GM21367 (cell line): ENCODE results near the gene TECPR1.

ENCODE experiments used
- ATAC-seq: cut with Tn5 transposase; IDR thresholded peaks from one replicate; pipeline ENCODE4 v1.9.1; 2021; ENCODE audit not compliant: unreplicated experiment

Gene TECPR1

GRCh38 chr7:98196706-98197605 is 55.1 kb downstream of the TECPR1 start:
- ATAC-seq = no peak

DNA sequence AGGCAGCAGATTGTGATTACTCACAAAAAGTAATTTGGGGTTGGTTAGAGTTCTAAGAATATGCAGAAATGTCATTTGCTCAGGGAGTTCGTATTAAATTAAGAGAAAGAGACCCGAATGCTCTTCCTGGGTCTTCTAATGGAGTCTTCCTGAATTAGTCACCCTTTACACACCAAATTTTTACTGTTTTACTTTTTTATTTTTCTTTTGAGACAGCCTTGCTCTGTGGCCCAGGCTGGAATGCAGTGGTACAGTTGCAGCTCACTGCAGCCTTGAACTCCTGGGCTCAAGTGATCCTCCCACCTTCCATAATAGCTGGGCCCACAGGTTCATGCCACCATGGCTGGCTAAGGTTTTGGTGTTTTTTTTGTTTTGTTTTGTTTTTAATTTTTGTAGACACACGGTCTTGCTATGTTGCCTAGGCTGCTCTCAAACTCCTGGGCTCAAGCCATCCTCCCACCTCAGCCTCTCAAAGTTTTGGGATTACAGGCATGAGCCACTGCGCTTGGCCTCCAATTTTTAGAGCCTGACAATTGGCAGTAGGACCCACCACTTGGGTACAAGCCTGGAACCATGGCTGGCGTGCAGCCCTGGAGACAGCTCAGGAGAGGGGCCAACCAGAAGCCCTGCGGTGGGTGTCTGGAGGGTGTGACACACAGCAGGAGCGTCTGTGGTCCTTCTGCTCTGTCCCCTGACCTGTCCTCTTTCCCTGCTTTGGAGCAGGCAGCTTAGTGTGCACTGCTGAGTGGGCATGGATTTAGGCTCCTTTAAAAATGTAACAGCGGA is 57.2 kb downstream of the TECPR1 start:
- no peak for ATAC-seq

DNA sequence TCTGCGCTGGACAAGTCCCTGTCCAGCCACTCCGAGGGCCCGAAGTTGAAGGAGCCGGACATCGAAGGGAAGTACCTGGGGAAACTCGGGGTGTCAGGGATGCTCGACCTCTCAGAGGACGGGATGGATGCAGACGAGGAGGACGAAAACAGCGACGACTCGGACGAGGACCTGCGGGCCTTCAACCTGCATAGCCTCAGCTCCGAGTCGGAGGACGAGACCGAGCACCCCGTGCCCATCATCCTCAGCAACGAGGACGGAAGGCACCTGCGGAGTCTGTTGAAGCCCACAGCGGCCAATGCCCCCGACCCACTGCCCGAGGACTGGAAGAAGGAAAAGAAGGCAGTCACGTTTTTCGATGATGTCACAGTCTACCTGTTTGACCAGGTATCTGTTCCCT is 57.8 kb downstream of the TECPR1 start:
- no peak for ATAC-seq

GRCh38 chr7:98193474-98194180 is 58.4 kb downstream of the TECPR1 start:
- no peak for ATAC-seq

DNA sequence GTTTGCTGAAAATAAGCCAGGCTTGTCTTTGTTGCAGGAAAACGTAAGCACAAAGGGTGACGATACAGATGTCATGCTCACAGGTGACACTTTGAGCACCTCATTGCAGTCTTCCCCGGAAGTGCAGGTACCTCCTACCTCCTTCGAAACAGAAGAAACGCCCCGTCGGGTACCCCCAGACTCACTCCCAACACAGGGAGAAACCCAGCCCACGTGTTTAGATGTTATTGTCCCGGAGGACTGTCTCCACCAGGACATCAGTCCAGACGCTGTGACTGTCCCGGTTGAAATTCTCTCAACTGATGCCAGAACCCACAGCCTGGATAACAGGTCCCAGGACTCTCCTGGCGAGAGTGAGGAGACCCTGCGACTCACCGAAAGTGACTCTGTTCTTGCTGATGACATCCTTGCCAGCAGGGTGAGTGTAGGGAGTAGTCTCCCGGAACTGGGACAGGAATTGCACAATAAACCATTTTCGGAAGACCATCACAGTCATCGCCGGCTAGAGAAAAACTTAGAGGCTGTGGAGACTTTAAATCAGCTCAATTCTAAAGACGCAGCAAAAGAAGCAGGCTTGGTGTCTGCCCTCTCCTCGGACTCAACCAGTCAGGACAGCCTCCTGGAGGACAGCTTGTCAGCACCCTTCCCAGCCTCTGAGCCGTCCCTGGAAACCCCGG is 59.1 kb downstream of the TECPR1 start:
- no peak for ATAC-seq

- no peak for ATAC-seq
These were observed 60.2 kb downstream of the TECPR1 start for GRCh38 chr7:98191668-98192431.

DNA sequence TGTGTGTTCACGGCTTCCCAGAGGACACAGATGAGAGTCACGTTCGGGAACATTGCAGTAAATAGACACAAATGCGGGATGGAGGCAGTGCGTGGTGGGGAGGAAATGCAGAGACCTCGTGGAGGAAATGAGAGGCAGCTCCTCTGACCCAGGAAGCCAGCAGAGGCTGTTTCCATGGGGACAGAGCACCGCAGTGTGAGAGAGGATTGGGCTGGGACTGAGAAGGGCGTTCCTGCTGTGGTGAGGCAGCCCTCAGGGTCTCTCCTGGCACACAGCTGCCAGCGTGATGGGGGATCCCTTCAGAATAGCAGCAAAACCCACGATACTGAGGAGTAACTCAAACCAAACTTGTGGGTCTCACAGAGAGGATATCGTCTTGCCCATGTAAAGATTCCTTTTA is 62.5 kb downstream of the TECPR1 start:
- no peak for ATAC-seq

GRCh38 chr7:98187138-98187502 is 64.9 kb downstream of the TECPR1 start:
- no peak for ATAC-seq

DNA sequence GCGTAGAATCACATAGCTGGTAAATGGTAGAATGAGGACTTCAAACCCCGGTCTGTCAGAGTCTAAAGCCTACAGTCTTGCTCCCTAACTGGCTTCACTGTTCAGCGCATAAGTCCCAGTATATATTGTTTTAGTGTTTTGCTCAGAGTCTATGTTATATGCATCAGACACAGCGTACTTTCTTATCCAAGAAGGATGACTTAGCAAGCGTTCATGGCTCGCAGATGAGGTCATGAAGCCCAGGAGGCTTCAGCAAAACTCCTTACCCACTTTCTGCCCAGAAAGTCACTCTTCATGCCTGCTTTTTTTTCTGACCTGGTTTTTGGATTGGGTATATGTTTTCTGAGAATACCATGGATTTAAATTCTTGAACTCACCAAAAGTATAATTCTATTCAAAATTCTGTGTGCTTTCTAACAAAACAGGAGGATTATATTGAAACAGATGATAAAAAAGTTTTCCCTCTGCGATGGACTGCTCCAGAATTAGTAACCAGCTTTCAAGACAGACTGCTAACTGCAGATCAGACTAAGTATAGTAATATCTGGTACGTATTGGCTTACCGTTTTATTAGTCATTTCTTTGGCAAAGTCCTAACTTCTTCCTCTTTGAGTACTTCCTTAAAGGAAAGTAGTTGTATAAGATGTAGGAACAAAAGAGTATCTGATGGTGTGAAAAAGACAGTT is 65.4 kb downstream of the TECPR1 start:
- no peak for ATAC-seq

- no peak for ATAC-seq
These were observed 66.9 kb downstream of the TECPR1 start for GRCh38 chr7:98185101-98185500.

- ATAC-seq = no peak
These were observed 71.3 kb downstream of the TECPR1 start for GRCh38 chr7:98180751-98181150.

DNA sequence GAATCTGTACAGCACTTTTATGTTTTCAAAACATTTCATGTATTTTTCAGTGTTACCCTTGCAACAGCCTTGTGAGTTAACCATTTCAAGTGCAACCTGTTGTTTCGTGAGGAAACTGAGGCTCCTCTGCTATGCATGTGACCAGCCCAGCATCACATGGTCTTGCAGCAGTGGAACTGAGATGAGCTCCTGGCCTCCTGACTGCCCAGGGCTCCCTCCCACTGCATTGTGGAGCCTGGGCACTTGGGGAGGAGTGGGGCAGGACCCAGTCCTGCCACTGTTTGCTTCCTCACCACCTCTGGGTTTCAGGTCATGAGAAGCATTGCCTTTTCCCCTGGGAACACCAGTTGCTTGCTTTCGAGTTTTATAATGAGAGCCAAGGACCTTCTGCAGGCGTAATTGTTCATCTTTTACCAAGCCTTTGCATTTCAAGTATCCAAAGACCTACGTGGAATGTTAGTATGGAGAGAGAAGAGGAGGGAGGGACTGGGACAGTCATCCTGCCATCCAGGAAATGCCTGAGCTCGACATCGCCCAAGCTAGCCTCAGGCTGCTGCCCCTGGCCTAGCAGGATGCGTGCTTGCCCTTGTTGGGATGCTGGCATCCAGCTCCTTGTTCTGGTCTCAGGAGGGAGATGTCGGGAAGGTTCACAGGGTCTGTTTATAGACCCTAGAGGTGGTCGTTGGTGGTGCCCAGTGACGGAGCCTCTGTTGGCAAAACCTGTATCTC is 73.1 kb downstream of the TECPR1 start:
- ATAC-seq = no peak

GRCh38 chr7:98178321-98178720 is 73.7 kb downstream of the TECPR1 start:
- no peak for ATAC-seq

DNA sequence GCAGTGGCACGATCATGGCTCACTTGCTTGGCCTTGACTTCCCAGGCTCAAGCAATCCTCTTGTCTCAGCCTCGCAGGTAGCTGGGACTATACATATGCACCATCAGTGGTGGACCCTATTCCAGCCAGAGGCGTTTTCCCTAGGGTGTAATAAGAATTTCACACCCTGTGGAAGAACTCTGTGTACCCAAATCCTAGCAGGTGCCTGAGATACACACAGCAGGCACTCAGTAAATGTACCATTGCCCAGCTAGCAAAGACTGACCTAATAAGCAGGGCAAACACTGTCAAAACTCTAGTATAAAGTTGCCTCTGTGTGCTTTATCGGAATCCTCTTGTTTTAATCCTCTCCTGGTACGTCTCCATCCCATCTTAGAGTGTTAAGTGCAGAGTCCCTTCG is 74.5 kb downstream of the TECPR1 start:
- ATAC-seq = no peak

GRCh38 chr7:98175260-98175940 is 76.6 kb downstream of the TECPR1 start:
- no peak for ATAC-seq

GRCh38 chr7:98174334-98175259 is 77.4 kb downstream of the TECPR1 start:
- ATAC-seq = no peak

DNA sequence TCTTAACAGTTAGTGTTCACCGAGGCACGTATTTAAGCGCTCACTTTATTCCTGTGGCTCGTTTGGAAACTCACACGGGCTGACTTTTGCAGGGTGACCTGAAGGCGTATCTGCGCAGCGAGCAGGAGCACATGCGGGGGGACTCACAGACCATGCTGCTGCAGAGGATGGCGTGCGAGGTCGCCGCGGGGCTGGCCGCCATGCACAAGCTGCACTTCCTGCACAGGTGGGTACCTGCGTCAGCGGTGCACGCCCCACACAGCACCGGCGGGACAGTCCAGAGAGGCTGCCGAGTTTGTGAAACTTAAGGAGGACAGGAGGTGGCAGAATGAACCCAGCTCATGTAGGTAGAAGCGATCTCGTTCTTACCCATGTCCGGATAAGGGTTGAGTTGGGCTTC is 80.6 kb downstream of the TECPR1 start:
- ATAC-seq = no peak
